HEK293T (cell line): ENCODE data around the gene NDUFA13.

Source experiments
- BHLHE40 ChIP-seq: fragments of 450-650 bp; IDR thresholded peaks from 2 replicates; pipeline ENCODE4 v1.6.1; 2016; ENCODE audit warnings: mild to moderate bottlenecking, moderate library complexity, borderline replicate concordance
- ELF4 ChIP-seq: fragments of 450-650 bp; IDR thresholded peaks from 2 replicates; pipeline ENCODE4 v1.6.1; 2017; ENCODE audit warnings: antibody characterized with exemption
- FOXA1 ChIP-seq: fragments of 450-650 bp; IDR thresholded peaks from 2 replicates; pipeline ENCODE4 v1.6.1; 2016; ENCODE audit warnings: mild to moderate bottlenecking
- FOXK2 ChIP-seq: fragments of 450-650 bp; IDR thresholded peaks from 2 replicates; pipeline ENCODE4 v1.6.1; 2016; ENCODE audit warnings: mild to moderate bottlenecking
- FOXM1 ChIP-seq: fragments of 450-650 bp; IDR thresholded peaks from 2 replicates; pipeline ENCODE4 v1.6.1; 2017; ENCODE audit warnings: mild to moderate bottlenecking, borderline replicate concordance
- HDGF ChIP-seq: fragments of 450-650 bp; IDR thresholded peaks from 2 replicates; pipeline ENCODE4 v1.6.1; 2017; ENCODE audit warnings: antibody characterized with exemption, borderline replicate concordance
- SP1 ChIP-seq: fragments of 450-650 bp; IDR thresholded peaks from 2 replicates; pipeline ENCODE4 v1.6.1; 2017
- TARDBP ChIP-seq: fragments of 450-650 bp; IDR thresholded peaks from 2 replicates; pipeline ENCODE4 v1.6.1; 2016
- ZNF384 ChIP-seq: fragments of 450-650 bp; IDR thresholded peaks from 2 replicates; pipeline ENCODE4 v1.6.1; 2016
- TF ChIP-seq, protein P1 (sequence below): fragments of 450-650 bp; IDR thresholded peaks from 2 replicates; pipeline ENCODE4 v1.6.1; 2016

DNA sequence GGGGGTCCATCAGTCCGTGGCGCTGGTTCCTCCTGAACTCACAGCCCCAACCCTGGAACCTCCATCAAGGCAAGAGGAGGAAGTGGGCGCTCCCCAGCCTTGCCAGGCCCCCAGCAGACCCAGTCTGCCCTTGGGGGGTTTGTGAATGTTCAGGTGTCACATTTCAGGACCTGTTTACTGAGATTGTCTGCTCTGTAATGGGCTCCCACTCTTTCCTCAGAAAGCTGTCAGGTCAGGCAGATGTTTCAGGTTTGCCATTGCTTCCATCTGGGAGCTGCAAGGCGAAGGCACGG is 30.1 kb upstream of the NDUFA13 start:
- TF ChIP-seq HDGF (no peak), BHLHE40 (no peak), FOXA1 (no peak), SP1 (no peak), FOXK2 (no peak), ZNF384 (no peak), FOXM1 (no peak), TARDBP (no peak), ELF4 (no peak)
- TF ChIP-seq, protein P1, sequence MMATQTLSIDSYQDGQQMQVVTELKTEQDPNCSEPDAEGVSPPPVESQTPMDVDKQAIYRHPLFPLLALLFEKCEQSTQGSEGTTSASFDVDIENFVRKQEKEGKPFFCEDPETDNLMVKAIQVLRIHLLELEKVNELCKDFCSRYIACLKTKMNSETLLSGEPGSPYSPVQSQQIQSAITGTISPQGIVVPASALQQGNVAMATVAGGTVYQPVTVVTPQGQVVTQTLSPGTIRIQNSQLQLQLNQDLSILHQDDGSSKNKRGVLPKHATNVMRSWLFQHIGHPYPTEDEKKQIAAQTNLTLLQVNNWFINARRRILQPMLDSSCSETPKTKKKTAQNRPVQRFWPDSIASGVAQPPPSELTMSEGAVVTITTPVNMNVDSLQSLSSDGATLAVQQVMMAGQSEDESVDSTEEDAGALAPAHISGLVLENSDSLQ: no peak
